ENCODE results near the gene S1PR1.

- TF ChIP-seq POLR2AphosphoS5 (IDR thresholded peaks at IDR 0.05): no peak
- no peak for TF ChIP-seq POLR2A (IDR thresholded peaks at IDR 0.05)
Measured at GRCh38 chr1:101220906-101221305, 15.9 kb upstream of the S1PR1 start.

All from breast epithelium (tissue), 3 donors.